ENCODE data around the gene TMEM52B. TPM values are rescaled to one million over a fixed set of nuclear protein-coding genes. Genes with fewer than 3 reads are reported as not detected.
"Not testable (repeated sequence)": the region's sequence is repeated elsewhere in the genome, so short reads cannot be mapped to it uniquely, and the experiment has no call there.

TMEM52B gene
- total RNA-seq, 3 donors from 2014 or later: not detected

- ATAC-seq (peak; percentile 68), DNase-seq (peak; percentile 73)
- Mint-ChIP-seq H3K27me3 (ENCODE audit: low read depth) (peaks cover 2% of the 10 kb centered on the region), H3K4me3 (peak within 1 kb of the TSS; percentile 92), H3K9me3 (no peaks in the 10 kb centered on the region), H3K4me1 (ENCODE audit: low read depth) (peaks cover 31% of the 10 kb centered on the region), H3K36me3 (ENCODE audit: insufficient read depth) (no peaks in the 10 kb centered on the region)
These were observed 33.9 kb downstream of the TMEM52B start, which contains the start of gene GABARAPL1 for GRCh38 chr12:10212739-10213131. GABARAPL1 (plus strand) TSS chr12:10212877; CDS start chr12:10213130, 253 bp downstream.

GRCh38 chr12:10213168-10214135, 34.6 kb downstream of the TMEM52B start:
- Mint-ChIP-seq H3K4me3 (peak overlapping the region; percentile 92), H3K27me3 (ENCODE audit: low read depth) (peaks cover 2% of the 10 kb centered on the region), H3K9me3 (no peaks in the 10 kb centered on the region), H3K4me1 (ENCODE audit: low read depth) (peaks cover 31% of the 10 kb centered on the region), H3K36me3 (ENCODE audit: insufficient read depth) (peaks cover 2% of the 10 kb centered on the region)
- DNase-seq (peak; percentile 72), ATAC-seq (peak; percentile 65 to 67)

- peaks cover 2% of the 10 kb centered on the region for H3K27me3 Mint-ChIP-seq (ENCODE audit: low read depth)
- peaks cover 31% of the 10 kb centered on the region for H3K4me1 Mint-ChIP-seq (ENCODE audit: low read depth)
- DNase-seq (no peak), ATAC-seq (no peak)
- H3K4me3 Mint-ChIP-seq: peak overlapping the region; percentile 92
- H3K9me3 Mint-ChIP-seq: no peaks in the 10 kb centered on the region
- H3K36me3 Mint-ChIP-seq (ENCODE audit: insufficient read depth): peaks cover 2% of the 10 kb centered on the region
These were observed 35.5 kb downstream of the TMEM52B start for GRCh38 chr12:10214136-10214894.

- Mint-ChIP-seq H3K36me3 (ENCODE audit: insufficient read depth) (peaks cover 2% of the 10 kb centered on the region), H3K9me3 (no peaks in the 10 kb centered on the region), H3K4me1 (ENCODE audit: low read depth) (peaks cover 31% of the 10 kb centered on the region), H3K4me3 (peak overlapping the region; percentile 92), H3K27me3 (ENCODE audit: low read depth) (peaks cover 2% of the 10 kb centered on the region)
- ATAC-seq: no peak
- no peak for DNase-seq
These were observed 36.0 kb downstream of the TMEM52B start for GRCh38 chr12:10214895-10215267.

- Mint-ChIP-seq H3K36me3 (ENCODE audit: insufficient read depth) (peaks cover 6% of the 10 kb centered on the region), H3K4me3 (peak overlapping the region; percentile 92)
- no peak for ATAC-seq
These were observed 36.6 kb downstream of the TMEM52B start for GRCh38 chr12:10215436-10215835.

GRCh38 chr12:10215946-10216345, 37.1 kb downstream of the TMEM52B start:
- H3K36me3 Mint-ChIP-seq (ENCODE audit: insufficient read depth): peaks cover 10% of the 10 kb centered on the region
- peaks cover 31% of the 10 kb centered on the region for H3K4me1 Mint-ChIP-seq (ENCODE audit: low read depth)
- H3K9me3 Mint-ChIP-seq; ATAC-seq; H3K27me3 Mint-ChIP-seq (ENCODE audit: low read depth); DNase-seq: not testable (repeated sequence)
- peak overlapping the region; percentile 21 for H3K4me3 Mint-ChIP-seq

More at GRCh38 chr12:10215436-10215835, 36.6 kb downstream of the TMEM52B start:
- DNase-seq: no peak
- Mint-ChIP-seq H3K4me1 (ENCODE audit: low read depth) (peaks cover 31% of the 10 kb centered on the region), H3K9me3 (no peaks in the 10 kb centered on the region), H3K27me3 (ENCODE audit: low read depth) (peaks cover 2% of the 10 kb centered on the region)

GRCh38 chr12:10218021-10218420, 39.2 kb downstream of the TMEM52B start:
- Mint-ChIP-seq H3K36me3 (ENCODE audit: insufficient read depth) (peaks cover 27% of the 10 kb centered on the region), H3K9me3 (no peaks in the 10 kb centered on the region), H3K27me3 (ENCODE audit: low read depth) (no peaks in the 10 kb centered on the region)

GRCh38 chr12:10220398-10221077, 41.7 kb downstream of the TMEM52B start:
- Mint-ChIP-seq H3K4me3 (no peak overlapping the region), H3K36me3 (ENCODE audit: insufficient read depth) (peaks cover 43% of the 10 kb centered on the region), H3K4me1 (ENCODE audit: low read depth) (peaks cover 5% of the 10 kb centered on the region), H3K9me3 (no peaks in the 10 kb centered on the region), H3K27me3 (ENCODE audit: low read depth) (no peaks in the 10 kb centered on the region)
- DNase-seq (no peak), ATAC-seq (no peak)

More at GRCh38 chr12:10218021-10218420, 39.2 kb downstream of the TMEM52B start:
- no peak for DNase-seq
- no peak for ATAC-seq
- Mint-ChIP-seq H3K4me1 (ENCODE audit: low read depth) (peaks cover 23% of the 10 kb centered on the region), H3K4me3 (no peak overlapping the region)

- Mint-ChIP-seq H3K4me1 (ENCODE audit: low read depth) (peaks cover 3% of the 10 kb centered on the region), H3K9me3 (no peaks in the 10 kb centered on the region), H3K27me3 (ENCODE audit: low read depth) (no peaks in the 10 kb centered on the region), H3K4me3 (no peak overlapping the region), H3K36me3 (ENCODE audit: insufficient read depth) (peaks cover 43% of the 10 kb centered on the region)
- DNase-seq: no peak
- ATAC-seq: no peak
These were observed 43.0 kb downstream of the TMEM52B start for GRCh38 chr12:10221846-10222245.

- H3K4me3 Mint-ChIP-seq: no peak overlapping the region
- DNase-seq (no peak), ATAC-seq (no peak)
- no peaks in the 10 kb centered on the region for H3K27me3 Mint-ChIP-seq (ENCODE audit: low read depth)
- H3K4me1 Mint-ChIP-seq (ENCODE audit: low read depth): peaks cover 12% of the 10 kb centered on the region
- H3K36me3 Mint-ChIP-seq (ENCODE audit: insufficient read depth): peaks cover 40% of the 10 kb centered on the region
- no peaks in the 10 kb centered on the region for H3K9me3 Mint-ChIP-seq
These were observed 44.4 kb downstream of the TMEM52B start for GRCh38 chr12:10223208-10223607.

GRCh38 chr12:10225426-10225825, 46.6 kb downstream of the TMEM52B start:
- not testable (repeated sequence) for H3K9me3 Mint-ChIP-seq; H3K27me3 Mint-ChIP-seq (ENCODE audit: low read depth); ATAC-seq; DNase-seq; H3K4me3 Mint-ChIP-seq
- Mint-ChIP-seq H3K36me3 (ENCODE audit: insufficient read depth) (peaks cover 37% of the 10 kb centered on the region), H3K4me1 (ENCODE audit: low read depth) (peaks cover 13% of the 10 kb centered on the region)

- ATAC-seq: no peak
- Mint-ChIP-seq H3K9me3 (no peaks in the 10 kb centered on the region), H3K4me1 (ENCODE audit: low read depth) (peaks cover 13% of the 10 kb centered on the region), H3K27me3 (ENCODE audit: low read depth) (no peaks in the 10 kb centered on the region), H3K36me3 (ENCODE audit: insufficient read depth) (peaks cover 33% of the 10 kb centered on the region), H3K4me3 (no peak overlapping the region)
- no peak for DNase-seq
These were observed 47.3 kb downstream of the TMEM52B start for GRCh38 chr12:10226086-10226485.

GRCh38 chr12:10226731-10227130, 47.9 kb downstream of the TMEM52B start:
- H3K27me3 Mint-ChIP-seq (ENCODE audit: low read depth): no peaks in the 10 kb centered on the region
- peaks cover 13% of the 10 kb centered on the region for H3K4me1 Mint-ChIP-seq (ENCODE audit: low read depth)
- peaks cover 27% of the 10 kb centered on the region for H3K36me3 Mint-ChIP-seq (ENCODE audit: insufficient read depth)
- ATAC-seq: no peak
- no peak overlapping the region for H3K4me3 Mint-ChIP-seq
- DNase-seq: no peak
- H3K9me3 Mint-ChIP-seq: no peaks in the 10 kb centered on the region

- Mint-ChIP-seq H3K4me3 (no peak overlapping the region), H3K4me1 (ENCODE audit: low read depth) (peaks cover 13% of the 10 kb centered on the region), H3K9me3 (no peaks in the 10 kb centered on the region), H3K27me3 (ENCODE audit: low read depth) (no peaks in the 10 kb centered on the region), H3K36me3 (ENCODE audit: insufficient read depth) (peaks cover 19% of the 10 kb centered on the region)
- no peak for DNase-seq
- peak; percentile 77 to 78 for ATAC-seq
These were observed 48.8 kb downstream of the TMEM52B start for GRCh38 chr12:10227648-10228047.
